BE2C (cell line): Measurements from ENCODE around the gene MRGPRD.

ENCODE experiments used
- DNase-seq: peaks from one replicate; pipeline ENCODE4 v3.0.0-alpha.2; 2020
- H3K27me3 ChIP-seq: fragments of 250-450 bp; sonication (Bioruptor Pico); 2 replicates; pipeline ENCODE4 v1.5.1; 2020; ENCODE audit warnings: mild to moderate bottlenecking
- H3K36me3 ChIP-seq: fragments of 250-450 bp; sonication (Bioruptor Pico); 2 replicates; pipeline ENCODE4 v1.5.1; 2020; ENCODE audit warnings: mild to moderate bottlenecking
- H3K4me1 ChIP-seq: fragments of 250-450 bp; sonication (Bioruptor Pico); 2 replicates; pipeline ENCODE4 v1.5.1; 2020
- H3K4me3 ChIP-seq: 2 replicates; pipeline ENCODE4 v1.5.1; 2011; ENCODE audit warnings: low read depth, low read length
- H3K9me3 ChIP-seq: fragments of 250-450 bp; sonication (Bioruptor Pico); 2 replicates; pipeline ENCODE4 v1.5.1; 2020
- CTCF ChIP-seq: IDR thresholded peaks from 2 replicates; pipeline ENCODE4 v1.5.1; 2012; ENCODE audit warnings: mild to moderate bottlenecking, low read depth, low read length

Gene MRGPRD

GRCh38 chr11:68933605-68934320, 47.0 kb downstream of the MRGPRD start:
- no peak for DNase-seq
- TF ChIP-seq CTCF = no peak
- H3K36me3 ChIP-seq = peaks cover 74% of the 10 kb centered on the region
- no peaks in the 10 kb centered on the region for H3K9me3 ChIP-seq
- H3K27me3 ChIP-seq = no peaks in the 10 kb centered on the region
- no peak overlapping the region for H3K4me3 ChIP-seq
- no peaks in the 10 kb centered on the region for H3K4me1 ChIP-seq

GRCh38 chr11:68932933-68933577, 47.7 kb downstream of the MRGPRD start:
- no peaks in the 10 kb centered on the region for H3K9me3 ChIP-seq
- no peaks in the 10 kb centered on the region for H3K27me3 ChIP-seq
- peaks cover 74% of the 10 kb centered on the region for H3K36me3 ChIP-seq
- no peak for DNase-seq
- H3K4me1 ChIP-seq = no peaks in the 10 kb centered on the region
- no peak overlapping the region for H3K4me3 ChIP-seq
- no peak for TF ChIP-seq CTCF

- no peak overlapping the region for H3K4me3 ChIP-seq
- H3K9me3 ChIP-seq = no peaks in the 10 kb centered on the region
- DNase-seq = no peak
- no peaks in the 10 kb centered on the region for H3K27me3 ChIP-seq
- H3K36me3 ChIP-seq = peaks cover 71% of the 10 kb centered on the region
- no peak for TF ChIP-seq CTCF
- no peaks in the 10 kb centered on the region for H3K4me1 ChIP-seq
Measured at GRCh38 chr11:68932358-68932757, 48.4 kb downstream of the MRGPRD start.

- Histone ChIP-seq H3K4me1 (no peaks in the 10 kb centered on the region), H3K4me3 (no peak overlapping the region), H3K9me3 (no peaks in the 10 kb centered on the region), H3K36me3 (peaks cover 71% of the 10 kb centered on the region), H3K27me3 (no peaks in the 10 kb centered on the region)
- no peak for TF ChIP-seq CTCF
- no peak for DNase-seq
Measured at GRCh38 chr11:68931911-68932310, 48.9 kb downstream of the MRGPRD start.

- no peak for DNase-seq
- TF ChIP-seq CTCF = no peak
- peaks cover 2% of the 10 kb centered on the region; the same call in 1 of the 2 replicates for H3K9me3 ChIP-seq
- no peaks in the 10 kb centered on the region for H3K4me1 ChIP-seq
- H3K27me3 ChIP-seq = no peaks in the 10 kb centered on the region
- peaks cover 71% of the 10 kb centered on the region for H3K36me3 ChIP-seq
- no peak overlapping the region for H3K4me3 ChIP-seq
Measured at GRCh38 chr11:68930991-68931855, 49.6 kb downstream of the MRGPRD start.
